Activated CD8-positive, alpha-beta memory T cell treated with anti-CD3 and anti-CD28 coated beads, Interleukin-2, amount 50 U/mL, for 1 hour (primary cell): ENCODE results near the gene CTAGE9.
"Not testable (repeated sequence)": the region's sequence is repeated elsewhere in the genome, so short reads cannot be mapped to it uniquely, and the experiment has no call there.

Experiments
- DNase-seq: peaks from one replicate; pipeline ENCODE4 v3.0.0-alpha.2; 2020; ENCODE audit errors: extremely low read depth

The CTAGE9 gene

GRCh38 chr6:131728296-131728939 lies 17.6 kb upstream of the CTAGE9 start:
- DNase-seq = no peak

DNA sequence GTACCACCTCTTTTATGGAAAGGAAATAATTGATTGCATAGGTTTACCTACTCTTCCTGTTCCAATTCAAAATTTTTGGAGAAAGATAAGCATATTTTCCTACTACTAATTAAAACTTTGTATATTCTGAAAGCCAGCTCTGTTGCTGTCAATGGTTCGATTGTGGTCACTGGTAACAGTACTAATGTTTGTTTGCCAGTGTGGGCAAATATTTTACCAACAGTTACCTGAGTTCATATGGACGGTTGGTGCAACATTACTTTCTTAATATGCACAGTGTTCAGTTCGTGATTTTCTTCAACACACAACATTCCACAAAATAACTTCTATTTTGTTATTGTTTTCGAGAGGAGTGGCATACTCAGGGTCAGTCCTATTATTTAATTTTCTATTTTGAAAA lies 17.1 kb upstream of the CTAGE9 start:
- no peak for DNase-seq

DNA sequence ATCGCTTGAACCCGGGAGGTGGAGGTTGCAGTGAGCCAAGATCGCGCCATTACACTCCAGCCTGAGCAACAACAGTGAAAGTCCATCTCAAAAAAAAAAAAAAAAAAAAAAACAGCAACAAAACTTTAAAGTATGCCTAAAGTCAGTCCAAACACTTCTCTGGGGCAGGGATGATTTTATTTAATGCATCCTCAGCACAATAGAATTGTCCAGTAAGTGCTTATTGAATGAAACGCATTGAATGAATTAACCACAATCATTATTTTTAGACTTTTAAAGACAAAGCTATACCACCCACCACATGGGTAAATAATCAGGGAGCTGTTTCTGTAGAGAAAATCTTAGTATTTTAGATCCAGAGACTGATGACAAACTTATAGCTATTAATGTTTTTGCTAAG lies 16.6 kb upstream of the CTAGE9 start:
- DNase-seq = no peak

GRCh38 chr6:131724114-131724513 lies 13.3 kb upstream of the CTAGE9 start:
- DNase-seq = no peak

GRCh38 chr6:131721161-131721560 lies 10.3 kb upstream of the CTAGE9 start:
- no peak for DNase-seq

GRCh38 chr6:131717836-131718542 lies 7.2 kb upstream of the CTAGE9 start:
- DNase-seq = no peak

DNA sequence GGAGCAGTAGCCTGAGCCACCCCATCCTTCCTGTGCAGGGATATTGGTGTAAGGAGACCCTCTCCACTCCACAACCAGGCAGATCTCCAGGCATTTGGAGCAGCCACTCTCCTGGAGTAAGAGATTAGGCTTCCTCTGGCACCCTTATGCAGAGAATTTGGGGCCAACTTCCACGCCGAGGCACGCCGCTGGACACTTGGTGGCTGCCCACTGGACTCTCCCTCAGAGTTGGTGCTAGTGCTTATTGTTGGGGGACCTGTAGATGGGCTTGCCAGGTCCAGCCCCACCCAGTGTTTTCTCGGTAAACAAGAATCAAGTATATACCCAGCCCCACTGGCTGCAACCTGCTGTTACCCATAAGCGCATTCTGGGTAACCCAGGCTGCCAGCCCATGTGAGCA lies 4.8 kb upstream of the CTAGE9 start:
- DNase-seq = not testable (repeated sequence)

- not testable (repeated sequence) for DNase-seq
Observed at GRCh38 chr6:131703905-131704304, 6.9 kb downstream of the CTAGE9 start.

DNA sequence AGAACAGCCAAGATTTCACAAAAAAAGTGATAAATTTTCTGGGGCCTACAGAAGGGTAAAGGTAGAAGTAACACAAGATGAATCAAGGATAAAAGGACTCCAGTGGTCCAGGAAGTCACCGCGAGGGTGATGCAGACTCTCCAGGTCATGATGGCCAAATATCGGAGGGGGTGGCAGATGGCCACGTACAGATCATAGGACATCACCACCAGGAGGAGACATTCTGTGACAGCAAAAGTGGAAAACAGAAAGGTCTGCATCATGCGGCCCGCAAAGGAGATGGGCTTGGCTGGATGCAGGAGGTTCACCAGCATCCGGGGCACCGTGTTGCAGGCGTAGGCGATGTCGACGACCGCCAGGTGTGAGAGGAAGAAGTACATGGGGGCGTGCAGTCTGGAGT lies 10.0 kb downstream of the CTAGE9 start:
- DNase-seq = not testable (repeated sequence)

GRCh38 chr6:131696956-131697355 lies 13.9 kb downstream of the CTAGE9 start:
- no peak for DNase-seq

GRCh38 chr6:131694832-131695426 lies 15.9 kb downstream of the CTAGE9 start:
- DNase-seq = no peak

DNA sequence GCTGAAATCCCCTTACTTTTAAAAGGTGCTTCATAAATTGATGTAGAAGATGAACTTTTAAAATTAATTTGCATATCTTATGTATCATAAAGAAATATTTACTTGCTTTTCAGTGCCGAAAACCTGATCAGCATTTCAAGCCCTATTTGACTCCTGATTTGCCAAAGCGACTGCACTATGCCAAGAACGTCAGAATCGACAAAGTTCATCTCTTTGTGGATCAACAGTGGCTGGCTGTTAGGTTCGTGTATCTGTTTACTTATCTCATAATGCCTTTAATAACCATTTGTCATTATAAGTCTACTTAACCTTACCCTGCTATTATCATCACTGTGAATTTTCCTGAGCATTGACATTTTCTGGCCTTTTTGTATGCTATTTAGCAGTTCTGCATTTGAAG lies 17.4 kb downstream of the CTAGE9 start:
- no peak for DNase-seq

- DNase-seq = no peak
Observed at GRCh38 chr6:131692589-131692988, 18.2 kb downstream of the CTAGE9 start.

- no peak for DNase-seq
Observed at GRCh38 chr6:131692031-131692430, 18.8 kb downstream of the CTAGE9 start.

DNA sequence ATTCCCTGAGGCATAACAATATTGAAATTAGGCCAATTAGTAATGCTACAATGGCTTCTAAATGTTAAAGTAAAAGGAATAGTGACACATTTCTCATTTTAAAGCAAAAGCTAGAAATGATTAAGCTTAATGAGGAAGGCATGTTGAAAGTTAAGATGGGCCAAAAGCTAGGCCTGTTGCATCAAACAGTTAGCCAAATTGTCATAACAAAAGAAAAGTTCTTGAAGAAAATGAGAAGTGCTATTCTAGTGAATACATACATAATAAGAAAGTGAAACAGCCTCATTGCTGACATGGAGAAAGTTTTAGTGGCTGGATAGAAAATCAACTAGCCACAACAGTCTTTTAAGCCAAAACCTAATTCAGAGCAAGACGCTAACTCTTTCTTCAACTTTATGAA lies 22.5 kb downstream of the CTAGE9 start:
- DNase-seq = no peak

DNA sequence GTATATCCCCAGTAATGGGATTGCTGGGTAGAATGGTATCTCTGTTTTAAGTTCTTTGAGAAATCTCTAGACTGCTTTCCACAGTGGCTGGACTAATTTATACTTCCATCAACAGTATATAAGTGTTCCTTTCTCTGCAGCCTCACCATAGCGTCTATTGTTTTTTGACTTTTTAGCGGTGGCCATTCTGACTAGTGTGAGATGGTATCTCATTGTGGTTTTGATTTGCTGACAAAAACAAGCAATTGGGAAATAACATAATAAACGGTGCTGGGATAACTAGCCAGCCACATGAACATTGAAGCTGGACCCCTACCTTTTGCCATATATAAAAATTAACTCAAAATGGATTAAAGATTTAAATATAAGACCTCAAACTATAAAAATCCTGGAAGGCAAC lies 23.8 kb downstream of the CTAGE9 start:
- no peak for DNase-seq

DNA sequence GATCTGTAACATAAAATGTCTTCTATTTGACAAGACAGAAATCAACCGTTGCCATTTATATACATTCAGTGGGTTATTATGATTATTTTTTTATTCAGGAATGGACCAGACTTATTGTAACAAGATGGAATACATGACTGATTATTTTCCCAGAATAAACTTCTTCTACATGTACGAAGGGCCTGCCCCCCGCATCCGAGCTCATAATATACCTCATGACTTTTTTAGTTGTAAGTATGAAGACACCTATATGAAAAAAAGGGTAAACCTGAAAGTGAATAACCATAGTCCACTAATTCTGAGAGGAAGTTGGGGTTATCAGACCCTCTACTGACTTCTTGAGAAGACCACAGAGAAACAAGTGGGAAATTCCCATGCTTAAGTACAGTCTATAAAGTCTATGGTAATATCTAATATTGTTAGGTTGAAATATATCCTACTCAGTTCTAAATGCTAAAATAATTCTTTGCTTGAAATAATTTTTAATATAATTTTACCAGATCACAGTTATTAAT lies 25.5 kb downstream of the CTAGE9 start:
- DNase-seq = no peak

GRCh38 chr6:131683479-131683878 lies 27.3 kb downstream of the CTAGE9 start:
- DNase-seq = no peak

- no peak for DNase-seq
Observed at GRCh38 chr6:131682442-131682841, 28.4 kb downstream of the CTAGE9 start.

GRCh38 chr6:131681585-131681984 lies 29.2 kb downstream of the CTAGE9 start:
- no peak for DNase-seq

DNA sequence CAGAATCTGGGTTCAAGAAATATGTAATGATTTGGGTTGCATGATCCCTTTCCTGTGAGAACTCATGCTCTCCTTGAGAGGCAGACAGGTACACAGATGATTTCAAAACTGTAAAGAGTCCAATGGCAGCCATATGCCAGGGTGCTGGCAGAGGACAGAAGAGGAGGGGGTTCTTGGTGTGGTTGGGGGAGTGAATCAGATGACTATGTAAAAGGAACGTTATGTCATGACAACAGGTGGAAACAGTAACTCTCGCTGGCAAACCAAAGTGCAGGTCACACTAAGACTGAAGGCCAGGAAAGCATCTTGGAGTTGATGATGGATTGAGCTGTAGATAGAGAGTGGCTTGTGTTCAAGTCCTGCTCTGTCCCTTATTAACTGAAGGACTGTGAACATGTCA lies 29.9 kb downstream of the CTAGE9 start:
- no peak for DNase-seq

DNA sequence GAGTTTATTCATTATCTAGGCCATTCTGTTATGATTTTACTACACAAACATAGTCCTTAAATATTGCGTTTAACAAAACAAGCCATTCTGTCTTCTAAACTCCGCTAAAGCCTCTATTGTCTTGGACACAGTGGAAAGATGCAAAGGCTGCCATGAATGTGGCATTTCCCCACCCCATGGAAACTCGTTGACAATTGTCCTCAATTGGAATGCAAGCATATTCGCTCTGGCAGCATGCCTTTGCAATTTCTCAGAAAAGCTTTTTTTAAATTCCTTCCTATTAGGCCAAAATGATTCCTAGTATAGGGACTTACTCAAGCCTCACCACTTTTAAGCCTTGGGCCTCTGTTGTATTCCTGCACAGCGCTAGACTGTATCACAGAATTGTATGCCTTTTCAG lies 32.4 kb downstream of the CTAGE9 start:
- DNase-seq = no peak

- DNase-seq = no peak
Observed at GRCh38 chr6:131673184-131673583, 37.6 kb downstream of the CTAGE9 start.
